Measurements from ENCODE around the gene CDK5. TPM values are rescaled to one million over a fixed set of nuclear protein-coding genes. Genes with fewer than 3 reads are reported as not detected.
"Not testable (repeated sequence)": the region's sequence is repeated elsewhere in the genome, so short reads cannot be mapped to it uniquely, and the experiment has no call there.

Gene CDK5
- total and polyA plus RNA-seq, 9 of the 15 experiments (the other 6 are each of a cell fraction or from before 2014, with no cell fraction given), result 3.2 to 38.0 (median 27.5) TPM

GRCh38 chr7:151026771-151027727, 30.6 kb downstream of the CDK5 start (continued):
- peak; percentile 95 for TF ChIP-seq PTRF (tag; IDR thresholded peaks at IDR 0.05)
- peak; percentile 75 for TF ChIP-seq RAD51 (IDR thresholded peaks at IDR 0.05; ENCODE audit: borderline replicate concordance, low read depth)
- peak; percentile 73; the same call in 1 of the 2 replicates for TF ChIP-seq ZNF75A (CRISPR knock-in tag; IDR thresholded peaks at IDR 0.05)
- 0 out of 4 replicates have a peak, but pooled peaks of 1 of the 2 experiments have one; percentile 13 for TF ChIP-seq KDM4B (IDR thresholded peaks at IDR 0.05; ENCODE audit: borderline replicate concordance in 2 of 2, low read depth in 1 of 2)
- TF ChIP-seq PRDM10 (IDR thresholded peaks at IDR 0.05; ENCODE audit: partially characterized antibody), result peak; percentile 84
- peak; percentile 72 for TF ChIP-seq TEAD4 (IDR thresholded peaks at IDR 0.05; ENCODE audit: low read length)
- not testable (repeated sequence) for TF ChIP-seq TEAD4 (CRISPR knock-in tag; IDR thresholded peaks at IDR 0.05; ENCODE audit: borderline replicate concordance)
- TF ChIP-seq ZBTB17 (CRISPR knock-in tag; IDR thresholded peaks at IDR 0.05), result peak; percentile 95
- TF ChIP-seq RCOR1 (IDR thresholded peaks at IDR 0.05; ENCODE audit: borderline replicate concordance in 1 of 2, low read depth in 2 of 2, low read length in 2 of 2), result peak; percentile 19 to 61; a peak in 3 of 4 replicates
- peak; percentile 64; the same call in 1 of the 2 replicates for TF ChIP-seq ATF7 (IDR thresholded peaks at IDR 0.05)
- peak; percentile 25; the same call in 1 of the 2 replicates for TF ChIP-seq NFE2 (IDR thresholded peaks at IDR 0.05; ENCODE audit: low read depth)
- TF ChIP-seq ZNF444 (CRISPR knock-in tag; IDR thresholded peaks at IDR 0.05), result peak; percentile 69; the same call in 1 of the 2 replicates
- peak; percentile 61 for TF ChIP-seq USF2 (CRISPR knock-in tag; IDR thresholded peaks at IDR 0.05)
- peak; percentile 86 for TF ChIP-seq ZFP1 (CRISPR knock-in tag; IDR thresholded peaks at IDR 0.05)
- TF ChIP-seq BRD9 (IDR thresholded peaks at IDR 0.05; ENCODE audit: low read depth, partially characterized antibody), result peak; percentile 31
- TF ChIP-seq SIN3A (IDR thresholded peaks at IDR 0.05; ENCODE audit: borderline replicate concordance in 2 of 2, control insufficient read depth in 1 of 2, low read depth in 2 of 2, low read length in 2 of 2), result peak; percentile 3 to 31; a peak in 1 of 4 replicates
- peak; percentile 76 for TF ChIP-seq RBBP5 (IDR thresholded peaks at IDR 0.05; ENCODE audit: borderline replicate concordance, insufficient read depth, low read length, poor library complexity, severe bottlenecking)
- peak in 1 of 2 experiments; percentile 12; a peak in 2 of 4 replicates for TF ChIP-seq ARNT (IDR thresholded peaks at IDR 0.05)
- peak; percentile 92 for TF ChIP-seq ZNF41 (CRISPR knock-in tag; conservative IDR thresholded peaks at IDR 0.05)
- peak; percentile 89 for TF ChIP-seq TCFL5 (CRISPR knock-in tag; conservative IDR thresholded peaks at IDR 0.05)
- TF ChIP-seq HBP1 (CRISPR knock-in tag; IDR thresholded peaks at IDR 0.05), result peak; percentile 94

Measured in K562 (cell line).